Stimulated activated naive CD4-positive, alpha-beta T cell (primary cell): ENCODE data around the gene RLN1.
A peak's percentile ranks its signal among the peaks of the same experiment; 100 is the strongest.
"Not testable (repeated sequence)": the region's sequence is repeated elsewhere in the genome, so short reads cannot be mapped to it uniquely, and the experiment has no call there.

Experiments used
- DNase-seq, 6 experiments: peaks; one replicate each; lab custom pipeline; 2025; lab: John Stamatoyannopoulos, UW

The RLN1 gene

DNA sequence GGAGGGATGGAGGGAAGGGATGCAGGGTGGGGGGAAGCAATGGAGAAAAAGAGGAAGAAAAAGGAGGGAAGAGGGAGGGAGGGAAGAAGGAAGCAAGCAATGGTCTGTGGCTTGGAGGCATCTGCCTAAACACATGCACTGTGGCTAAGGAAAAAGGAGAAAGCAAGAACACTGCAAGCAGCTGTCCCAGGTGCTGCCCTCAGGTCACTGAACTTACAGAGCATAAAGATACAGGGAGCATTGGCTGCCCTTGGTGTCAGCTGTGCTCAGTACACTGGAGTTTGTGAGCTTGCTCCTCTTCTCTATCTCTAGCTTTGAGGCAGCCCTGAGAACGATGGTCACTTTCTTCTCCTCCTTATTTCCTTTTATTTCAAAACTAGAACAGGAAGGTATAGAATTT, 18.1 kb downstream of the RLN1 start:
- not testable (repeated sequence) for DNase-seq

DNA sequence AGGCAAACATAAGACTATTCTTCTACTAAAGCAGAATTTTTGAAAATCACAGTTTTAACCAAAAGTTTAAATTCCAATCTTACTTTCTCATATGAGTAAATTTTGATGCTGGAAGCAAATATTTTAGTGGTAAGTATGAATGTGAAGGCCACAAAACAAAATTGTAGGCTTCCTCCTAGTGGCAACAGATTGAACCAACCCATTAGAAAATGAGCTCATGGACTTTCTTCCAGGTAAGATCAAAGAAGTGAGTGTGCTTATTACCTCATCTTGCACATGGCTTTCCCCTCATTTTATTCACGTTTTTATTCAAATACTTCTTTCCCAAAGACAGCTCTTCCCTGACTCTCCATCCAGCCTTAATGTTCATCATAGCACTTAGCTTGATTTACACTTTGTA, 18.6 kb downstream of the RLN1 start:
- no peak for DNase-seq

DNA sequence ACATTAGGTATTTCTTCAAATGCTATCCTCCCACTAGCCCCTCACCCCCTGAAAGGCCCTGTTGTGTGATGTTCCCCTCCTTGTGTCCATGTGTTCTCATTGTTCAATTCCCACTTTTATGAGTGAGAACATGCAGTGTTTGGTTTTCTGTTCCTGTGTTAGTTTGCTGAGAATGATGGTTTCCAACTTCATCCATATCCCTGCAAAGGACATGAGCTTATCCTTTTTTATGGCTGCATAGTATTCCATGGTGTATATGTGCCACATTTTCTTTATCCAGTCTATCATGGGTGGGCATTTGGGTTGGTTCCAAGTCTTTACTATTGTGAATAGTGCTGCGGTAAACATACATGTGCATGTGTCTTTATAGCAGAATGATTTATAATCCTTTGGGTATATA, 23.3 kb downstream of the RLN1 start:
- DNase-seq = not testable (repeated sequence)

DNA sequence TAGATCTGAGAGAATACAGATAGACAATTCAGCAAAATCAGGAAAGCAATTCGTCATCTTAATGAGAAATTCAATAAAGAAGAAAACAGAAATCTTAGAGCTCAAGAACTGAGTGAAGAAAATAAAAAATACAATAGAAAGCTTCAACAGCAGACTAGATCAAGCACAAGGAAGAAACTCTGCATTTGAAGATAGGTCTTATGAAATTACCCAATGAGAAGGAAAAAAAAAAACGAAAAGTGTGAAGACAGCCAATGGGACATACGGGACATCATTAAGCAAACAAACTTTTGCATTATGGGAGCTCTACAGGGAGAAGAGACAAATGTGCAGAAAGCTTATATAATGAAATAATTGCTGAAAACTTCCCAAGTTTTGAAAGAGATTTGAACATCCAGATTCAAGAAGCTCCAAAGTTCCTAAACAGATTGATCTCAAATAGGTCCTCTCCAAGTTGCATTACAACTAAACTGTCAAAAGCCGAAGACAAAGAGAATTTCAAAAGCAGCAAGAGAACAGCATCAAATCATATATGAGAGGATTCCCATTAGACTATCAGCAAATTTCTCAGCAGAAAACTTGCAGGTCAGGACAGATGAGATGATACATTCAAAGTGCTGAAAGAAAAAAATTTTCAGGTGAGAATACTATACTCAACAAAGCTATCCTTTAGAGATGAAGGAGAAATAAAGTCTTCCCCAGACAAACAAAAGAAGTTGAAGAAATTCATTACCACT, 24.3 kb downstream of the RLN1 start:
- DNase-seq = no peak

GRCh38 chr9:5310851-5311250, 28.8 kb downstream of the RLN1 start:
- DNase-seq = no peak

- DNase-seq = no peak
Observed at GRCh38 chr9:5305741-5306140, 33.9 kb downstream of the RLN1 start.

- peak in 3 of 6 experiments; percentile 18 to 40 (median 28) for DNase-seq
Observed at GRCh38 chr9:5303840-5304795, 35.6 kb downstream of the RLN1 start, which contains the start of gene RLN2. Gene RLN2, minus strand, starts transcription at chr9:5304716. Its CDS starts 136 bp downstream, at chr9:5304580.

- peak in 3 of 6 experiments; percentile 5 to 17 (median 6) for DNase-seq
Observed at GRCh38 chr9:5301544-5301943, 38.1 kb downstream of the RLN1 start.

DNA sequence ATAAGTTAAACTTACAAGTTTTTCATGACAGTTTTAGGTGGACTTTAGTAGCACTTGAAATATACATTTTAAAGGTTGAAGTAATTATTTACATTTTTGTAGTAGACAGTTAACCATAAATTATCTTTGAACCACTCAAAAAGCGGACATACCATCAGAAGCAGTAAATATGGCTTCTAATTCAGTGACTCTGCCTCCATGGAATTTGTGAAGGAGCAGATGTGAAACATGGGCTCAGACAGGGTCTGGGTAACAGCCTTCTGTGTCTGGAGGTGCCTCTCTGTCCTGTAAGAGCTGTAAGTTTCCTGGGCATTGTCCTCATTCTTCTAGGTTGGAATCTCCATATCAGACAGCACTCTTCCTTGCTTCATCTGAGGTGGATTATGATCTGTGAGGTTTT, 47.5 kb downstream of the RLN1 start:
- DNase-seq = no peak

- DNase-seq = no peak
Observed at GRCh38 chr9:5288591-5288990, 51.1 kb downstream of the RLN1 start.

DNA sequence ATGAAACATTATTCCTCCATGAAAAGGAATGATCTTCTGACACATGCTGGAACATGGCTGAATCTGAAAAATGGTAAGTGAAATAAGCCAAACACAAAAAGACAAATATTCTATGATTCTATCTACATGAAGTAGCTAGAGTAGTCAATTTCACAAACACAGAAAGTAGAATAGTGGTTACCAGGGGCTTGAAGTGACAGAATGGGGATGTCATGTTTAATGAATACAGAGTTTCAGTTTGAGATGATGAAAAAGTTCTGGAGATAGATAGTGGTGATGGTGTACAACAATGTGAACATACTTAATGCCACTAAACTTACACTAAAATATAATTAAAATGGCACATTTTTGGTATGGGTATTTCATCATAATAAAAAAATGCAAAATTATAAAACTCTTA, 53.4 kb downstream of the RLN1 start:
- DNase-seq = no peak
